ENCODE results near the gene NT5M.

NT5M gene

GRCh38 chr17:17355426-17355825 lies 52.3 kb downstream of the NT5M start:
- no peak overlapping the region for H2BK12ac ChIP-seq (ENCODE audit: low read length)
- no CpG with 5 or more reads among the region's 12 CpGs for WGBS, 2 donors (ENCODE audit: extremely low coverage in 2 of 2, insufficient read length in 2 of 2, insufficient replicate concordance in 1 of 2)
- no peaks in the 10 kb centered on the region for H3K79me1 ChIP-seq (ENCODE audit: low read depth, low read length)
- no peak overlapping the region for H2BK5ac ChIP-seq (ENCODE audit: low read length)
- H3K9ac ChIP-seq (ENCODE audit: low read depth, low read length, poor library complexity), result peak overlapping the region; percentile 51
- H3K27me3 ChIP-seq (ENCODE audit: control insufficient read depth in 3 of 3, insufficient read depth in 3 of 3, low read depth in 1 of 3, low read length in 3 of 3), result peaks cover 0 to 5% (median 0%) of the 10 kb centered on the region in 3 experiments
- no peak for DNase-seq (ENCODE audit: low spot score)
- H3K4me2 ChIP-seq (ENCODE audit: insufficient read depth, low read length, poor library complexity, severe bottlenecking), result no peak overlapping the region
- peaks cover 4 to 9% of the 10 kb centered on the region in 2 donors for H3K4me1 ChIP-seq (ENCODE audit: control insufficient read depth in 2 of 2, insufficient read depth in 1 of 2, low read depth in 1 of 2, low read length in 2 of 2)
- H3K4ac ChIP-seq (ENCODE audit: low read length), result no peak overlapping the region
- H2BK15ac ChIP-seq (ENCODE audit: low read length), result no peak overlapping the region
- H3K18ac ChIP-seq (ENCODE audit: low read length), result no peak overlapping the region
- no peak overlapping the region for H4K91ac ChIP-seq (ENCODE audit: low read depth, low read length, poor library complexity)
- no peak overlapping the region for H4K8ac ChIP-seq (ENCODE audit: low read depth, low read length)
- H3K9me3 ChIP-seq (replicated peaks in 1 of 2; ENCODE audit: control insufficient read depth in 2 of 2, insufficient read depth in 1 of 2, low read depth in 1 of 2, low read length in 2 of 2), result no peaks in the 10 kb centered on the region
- no peak overlapping the region for H3K27ac ChIP-seq (replicated peaks; ENCODE audit: low read length)
- peak overlapping the region; percentile 83 for H2AFZ ChIP-seq (ENCODE audit: low read length)
- no peak overlapping the region for H2BK120ac ChIP-seq (ENCODE audit: low read depth, low read length)
- no peak overlapping the region for H3K23ac ChIP-seq (ENCODE audit: low read depth, low read length, poor library complexity)
- peak overlapping the region; percentile 1 for H2AK5ac ChIP-seq (ENCODE audit: low read depth, low read length)
- no peaks in the 10 kb centered on the region for H3K36me3 ChIP-seq (replicated peaks in 1 of 2; ENCODE audit: control insufficient read depth in 2 of 2, insufficient read depth in 2 of 2, low read length in 2 of 2)
- H3K4me3 ChIP-seq (ENCODE audit: low read length in 2 of 2), result no peak overlapping the region
- H3K14ac ChIP-seq (ENCODE audit: low read length), result no peak overlapping the region

DNA sequence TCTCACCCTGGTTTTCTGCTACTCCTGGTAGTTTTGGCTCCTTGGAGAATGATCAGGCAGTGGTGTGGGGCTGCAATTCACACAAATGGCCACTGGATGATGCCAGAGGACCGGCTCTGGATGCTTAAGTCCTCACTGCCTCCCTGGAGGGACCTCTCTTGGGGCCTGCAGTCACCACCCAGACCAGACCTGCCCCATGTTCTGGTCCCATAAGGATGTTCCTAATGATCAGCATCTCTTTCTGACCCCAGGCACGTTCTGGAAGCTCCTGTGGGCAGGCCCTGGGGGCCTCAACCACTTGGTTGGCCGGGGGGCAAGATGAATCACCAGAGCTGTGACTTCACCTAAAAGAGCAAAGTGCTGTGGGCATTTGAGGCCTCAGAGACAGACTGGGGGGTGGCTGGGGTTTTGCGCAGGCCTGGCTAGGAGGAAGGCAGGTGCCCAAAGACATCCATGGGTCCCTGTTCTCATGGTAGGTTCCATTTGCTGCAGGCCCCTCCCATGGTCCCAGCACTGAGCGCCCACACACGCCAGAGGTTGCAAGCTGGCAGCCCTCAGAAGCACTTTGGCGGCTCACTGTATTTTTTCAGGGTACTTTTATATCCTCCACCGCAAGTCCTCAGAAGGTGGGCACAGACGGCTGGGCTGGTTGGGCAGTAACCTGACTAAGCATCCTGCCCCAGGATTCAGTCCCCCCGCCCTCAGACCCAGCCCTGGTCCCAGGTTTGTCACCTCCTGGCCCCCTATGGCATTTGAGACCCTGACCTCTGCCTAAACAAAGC lies 53.2 kb downstream of the NT5M start:
- Histone ChIP-seq H3K4ac (ENCODE audit: low read length) (no peak overlapping the region), H3K79me1 (ENCODE audit: low read depth, low read length) (no peaks in the 10 kb centered on the region), H3K23ac (ENCODE audit: low read depth, low read length, poor library complexity) (no peak overlapping the region), H4K8ac (ENCODE audit: low read depth, low read length) (no peak overlapping the region), H3K14ac (ENCODE audit: low read length) (peak overlapping the region; percentile 67), H2BK5ac (ENCODE audit: low read length) (peak overlapping the region; percentile 67), H2BK12ac (ENCODE audit: low read length) (no peak overlapping the region), H4K91ac (ENCODE audit: low read depth, low read length, poor library complexity) (no peak overlapping the region), H3K4me3 (ENCODE audit: low read length in 2 of 2) (no peak overlapping the region), H3K9ac (ENCODE audit: low read depth, low read length, poor library complexity) (no peak overlapping the region), H3K4me2 (ENCODE audit: insufficient read depth, low read length, poor library complexity, severe bottlenecking) (no peak overlapping the region), H3K18ac (ENCODE audit: low read length) (peak overlapping the region; percentile 62), H2BK120ac (ENCODE audit: low read depth, low read length) (peak overlapping the region; percentile 55), H2AFZ (ENCODE audit: low read length) (peak overlapping the region; percentile 88), H3K27ac (replicated peaks; ENCODE audit: low read length) (no peak overlapping the region), H2AK5ac (ENCODE audit: low read depth, low read length) (peak overlapping the region; percentile 71), H3K9me3 (replicated peaks in 1 of 2; ENCODE audit: control insufficient read depth in 2 of 2, insufficient read depth in 1 of 2, low read depth in 1 of 2, low read length in 2 of 2) (no peaks in the 10 kb centered on the region), H3K4me1 (ENCODE audit: control insufficient read depth in 2 of 2, insufficient read depth in 1 of 2, low read depth in 1 of 2, low read length in 2 of 2) (peaks cover 2 to 4% of the 10 kb centered on the region in 2 donors), H3K27me3 (ENCODE audit: control insufficient read depth in 3 of 3, insufficient read depth in 3 of 3, low read depth in 1 of 3, low read length in 3 of 3) (peaks cover 0 to 5% (median 0%) of the 10 kb centered on the region in 3 experiments), H3K36me3 (replicated peaks in 1 of 2; ENCODE audit: control insufficient read depth in 2 of 2, insufficient read depth in 2 of 2, low read length in 2 of 2) (no peaks in the 10 kb centered on the region), H2BK15ac (ENCODE audit: low read length) (peak overlapping the region; percentile 67)
- WGBS, 2 donors (ENCODE audit: extremely low coverage in 2 of 2, insufficient read length in 2 of 2, insufficient replicate concordance in 1 of 2), result no CpG with 5 or more reads among the region's 10 CpGs
- peak; percentile 79 for DNase-seq (ENCODE audit: low spot score)

- H3K27me3 ChIP-seq (ENCODE audit: control insufficient read depth in 3 of 3, insufficient read depth in 3 of 3, low read depth in 1 of 3, low read length in 3 of 3), result peaks cover 0 to 5% (median 0%) of the 10 kb centered on the region in 3 experiments
- peak overlapping the region; percentile 67 for H2BK15ac ChIP-seq (ENCODE audit: low read length)
- H3K18ac ChIP-seq (ENCODE audit: low read length), result peak overlapping the region; percentile 58
- no peak overlapping the region for H3K4ac ChIP-seq (ENCODE audit: low read length)
- H4K91ac ChIP-seq (ENCODE audit: low read depth, low read length, poor library complexity), result no peak overlapping the region
- no CpG with 5 or more reads among the region's 10 CpGs for WGBS, 2 donors (ENCODE audit: extremely low coverage in 2 of 2, insufficient read length in 2 of 2, insufficient replicate concordance in 1 of 2)
- no peaks in the 10 kb centered on the region for H3K79me1 ChIP-seq (ENCODE audit: low read depth, low read length)
- H3K27ac ChIP-seq (replicated peaks; ENCODE audit: low read length), result no peak overlapping the region
- peak overlapping the region; percentile 33 for H2BK5ac ChIP-seq (ENCODE audit: low read length)
- H4K8ac ChIP-seq (ENCODE audit: low read depth, low read length), result no peak overlapping the region
- H3K36me3 ChIP-seq (replicated peaks in 1 of 2; ENCODE audit: control insufficient read depth in 2 of 2, insufficient read depth in 2 of 2, low read length in 2 of 2), result no peaks in the 10 kb centered on the region
- peak overlapping the region; percentile 49 for H2AFZ ChIP-seq (ENCODE audit: low read length)
- H3K9ac ChIP-seq (ENCODE audit: low read depth, low read length, poor library complexity), result no peak overlapping the region
- no peak overlapping the region for H3K4me2 ChIP-seq (ENCODE audit: insufficient read depth, low read length, poor library complexity, severe bottlenecking)
- peak overlapping the region; percentile 71 for H2AK5ac ChIP-seq (ENCODE audit: low read depth, low read length)
- no peak overlapping the region for H3K4me3 ChIP-seq (ENCODE audit: low read length in 2 of 2)
- H3K14ac ChIP-seq (ENCODE audit: low read length), result no peak overlapping the region
- no peak overlapping the region for H2BK120ac ChIP-seq (ENCODE audit: low read depth, low read length)
- H2BK12ac ChIP-seq (ENCODE audit: low read length), result no peak overlapping the region
- peaks cover 1 to 4% of the 10 kb centered on the region in 2 donors for H3K4me1 ChIP-seq (ENCODE audit: control insufficient read depth in 2 of 2, insufficient read depth in 1 of 2, low read depth in 1 of 2, low read length in 2 of 2)
- no peak overlapping the region for H3K23ac ChIP-seq (ENCODE audit: low read depth, low read length, poor library complexity)
- H3K9me3 ChIP-seq (replicated peaks in 1 of 2; ENCODE audit: control insufficient read depth in 2 of 2, insufficient read depth in 1 of 2, low read depth in 1 of 2, low read length in 2 of 2), result no peaks in the 10 kb centered on the region
- DNase-seq (ENCODE audit: low spot score), result no peak
Observed at GRCh38 chr17:17356931-17357270, 53.7 kb downstream of the NT5M start.

DNA sequence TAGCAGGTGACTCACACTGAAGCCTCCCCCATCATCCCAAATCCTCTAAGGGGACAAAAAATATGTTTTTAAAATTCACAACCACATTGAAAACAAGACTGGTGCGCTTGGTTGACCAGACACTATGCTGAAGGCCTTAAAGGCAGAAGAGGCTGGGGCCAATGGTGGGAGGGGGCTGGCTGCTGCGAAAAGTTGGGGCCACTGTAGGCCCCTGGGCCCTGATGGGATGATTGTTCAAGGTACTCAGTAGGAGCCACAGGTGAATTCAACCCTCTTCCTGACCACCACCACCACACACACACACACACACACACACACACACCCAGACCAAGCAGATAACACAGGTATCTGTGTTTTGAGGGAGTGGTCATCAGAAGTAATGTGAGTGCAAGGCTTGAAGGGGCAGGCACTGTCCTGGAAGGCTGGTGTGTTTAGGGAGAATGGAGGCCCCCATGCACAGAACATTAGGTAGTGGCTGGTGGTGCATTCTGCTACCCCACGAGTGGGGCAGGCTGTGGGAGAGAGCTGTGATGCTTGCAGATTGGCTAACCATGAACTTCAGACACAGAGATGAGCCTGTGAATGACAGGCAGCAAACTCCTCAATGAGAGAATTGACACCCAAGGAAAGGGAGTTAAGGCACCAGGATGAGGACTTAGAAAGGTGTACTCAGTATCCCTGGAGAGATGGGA lies 55.0 kb downstream of the NT5M start:
- peak overlapping the region in 1 of 2 donors; percentile 36 for H3K4me3 ChIP-seq (ENCODE audit: low read length in 2 of 2)
- no peaks in the 10 kb centered on the region for H3K36me3 ChIP-seq (replicated peaks in 1 of 2; ENCODE audit: control insufficient read depth in 2 of 2, insufficient read depth in 2 of 2, low read length in 2 of 2)
- H3K9me3 ChIP-seq (replicated peaks in 1 of 2; ENCODE audit: control insufficient read depth in 2 of 2, insufficient read depth in 1 of 2, low read depth in 1 of 2, low read length in 2 of 2), result no peaks in the 10 kb centered on the region
- no peaks in the 10 kb centered on the region for H3K79me1 ChIP-seq (ENCODE audit: low read depth, low read length)
- no peak overlapping the region for H3K4ac ChIP-seq (ENCODE audit: low read length)
- H4K8ac ChIP-seq (ENCODE audit: low read depth, low read length), result no peak overlapping the region
- no CpG with 5 or more reads among the region's 3 CpGs for WGBS, 2 donors (ENCODE audit: extremely low coverage in 2 of 2, insufficient read length in 2 of 2, insufficient replicate concordance in 1 of 2)
- H4K91ac ChIP-seq (ENCODE audit: low read depth, low read length, poor library complexity), result no peak overlapping the region
- no peak overlapping the region for H2AFZ ChIP-seq (ENCODE audit: low read length)
- H3K14ac ChIP-seq (ENCODE audit: low read length), result no peak overlapping the region
- H2BK12ac ChIP-seq (ENCODE audit: low read length), result no peak overlapping the region
- no peak overlapping the region for H3K23ac ChIP-seq (ENCODE audit: low read depth, low read length, poor library complexity)
- no peak overlapping the region for H2BK15ac ChIP-seq (ENCODE audit: low read length)
- H2BK5ac ChIP-seq (ENCODE audit: low read length), result no peak overlapping the region
- H3K27me3 ChIP-seq (ENCODE audit: control insufficient read depth in 3 of 3, insufficient read depth in 3 of 3, low read depth in 1 of 3, low read length in 3 of 3), result peaks cover 0 to 3% (median 0%) of the 10 kb centered on the region in 3 experiments
- no peak overlapping the region for H2AK5ac ChIP-seq (ENCODE audit: low read depth, low read length)
- no peak overlapping the region for H3K18ac ChIP-seq (ENCODE audit: low read length)
- H2BK120ac ChIP-seq (ENCODE audit: low read depth, low read length), result no peak overlapping the region
- H3K4me2 ChIP-seq (ENCODE audit: insufficient read depth, low read length, poor library complexity, severe bottlenecking), result no peak overlapping the region
- H3K27ac ChIP-seq (replicated peaks; ENCODE audit: low read length), result no peak overlapping the region
- H3K9ac ChIP-seq (ENCODE audit: low read depth, low read length, poor library complexity), result no peak overlapping the region
- DNase-seq (ENCODE audit: low spot score), result no peak
- peaks cover 0 to 4% of the 10 kb centered on the region in 2 donors for H3K4me1 ChIP-seq (ENCODE audit: control insufficient read depth in 2 of 2, insufficient read depth in 1 of 2, low read depth in 1 of 2, low read length in 2 of 2)

Data from neuronal stem cell (in vitro differentiated cells).